NOMO-1 treated with dmso at 0.1 percent for 144 hours (cell line): ENCODE results near the gene NMNAT2.

Experiments
- DNase-seq: peaks from one replicate; lab custom pipeline; 2025; ENCODE audit not compliant: unreplicated experiment; lab: John Stamatoyannopoulos, UW

NMNAT2 gene

GRCh38 chr1:183319051-183319450 lies 99.1 kb downstream of the NMNAT2 start:
- no peak for DNase-seq

GRCh38 chr1:183318433-183318832 lies 99.7 kb downstream of the NMNAT2 start:
- DNase-seq = no peak

- no peak for DNase-seq
Measured at GRCh38 chr1:183315991-183316758, 102.0 kb downstream of the NMNAT2 start.

GRCh38 chr1:183313063-183313462 lies 105.1 kb downstream of the NMNAT2 start:
- no peak for DNase-seq

- no peak for DNase-seq
Measured at GRCh38 chr1:183310753-183311479, 107.3 kb downstream of the NMNAT2 start.

GRCh38 chr1:183308719-183309118 lies 109.5 kb downstream of the NMNAT2 start:
- DNase-seq = no peak

GRCh38 chr1:183306317-183307042 lies 111.7 kb downstream of the NMNAT2 start:
- no peak for DNase-seq

- no peak for DNase-seq
Measured at GRCh38 chr1:183304440-183305107, 113.6 kb downstream of the NMNAT2 start.

GRCh38 chr1:183303901-183304300 lies 114.3 kb downstream of the NMNAT2 start:
- no peak for DNase-seq

GRCh38 chr1:183303323-183303645 lies 114.9 kb downstream of the NMNAT2 start:
- no peak for DNase-seq

- DNase-seq = no peak
Measured at GRCh38 chr1:183302452-183303322, 115.5 kb downstream of the NMNAT2 start.

- no peak for DNase-seq
Measured at GRCh38 chr1:183301239-183301638, 116.9 kb downstream of the NMNAT2 start.

- no peak for DNase-seq
Measured at GRCh38 chr1:183300828-183301227, 117.4 kb downstream of the NMNAT2 start.

GRCh38 chr1:183300395-183300794 lies 117.8 kb downstream of the NMNAT2 start:
- DNase-seq = no peak

GRCh38 chr1:183296782-183297181 lies 121.4 kb downstream of the NMNAT2 start:
- no peak for DNase-seq

GRCh38 chr1:183295521-183295920 lies 122.7 kb downstream of the NMNAT2 start:
- no peak for DNase-seq

GRCh38 chr1:183293876-183294275 lies 124.3 kb downstream of the NMNAT2 start:
- no peak for DNase-seq

GRCh38 chr1:183293241-183293640 lies 124.9 kb downstream of the NMNAT2 start:
- no peak for DNase-seq

- DNase-seq = no peak
Measured at GRCh38 chr1:183291802-183292514, 126.2 kb downstream of the NMNAT2 start.
